Activated T-cell treated with anti-CD3 and anti-CD28 coated beads, Interleukin-2, amount 50 U/mL, for 24 hours (primary cell): ENCODE measurements around the gene NAGLU.

Experiments used
- DNase-seq: peaks from one replicate; pipeline ENCODE4 v3.0.0-alpha.2; 2020
- H3K27ac Mint-ChIP-seq: 2 replicates; pipeline ENCODE4 v1.8.0; 2020; ENCODE audit warnings: mild to moderate bottlenecking, mixed read lengths
- H3K27me3 Mint-ChIP-seq: 2 replicates; pipeline ENCODE4 v1.8.0; 2020; ENCODE audit warnings: mixed read lengths
- H3K36me3 Mint-ChIP-seq: 2 replicates; pipeline ENCODE4 v1.8.0; 2020; ENCODE audit warnings: low read depth, mixed read lengths
- H3K4me1 Mint-ChIP-seq: 2 replicates; pipeline ENCODE4 v1.8.0; 2020; ENCODE audit warnings: low read depth, mixed read lengths
- H3K4me3 Mint-ChIP-seq: 2 replicates; pipeline ENCODE4 v1.8.0; 2020; ENCODE audit warnings: mild to moderate bottlenecking, moderate library complexity, mixed read lengths
- H3K9me3 Mint-ChIP-seq: 2 replicates; pipeline ENCODE4 v1.8.0; 2020; ENCODE audit warnings: mixed read lengths

NAGLU gene

DNA sequence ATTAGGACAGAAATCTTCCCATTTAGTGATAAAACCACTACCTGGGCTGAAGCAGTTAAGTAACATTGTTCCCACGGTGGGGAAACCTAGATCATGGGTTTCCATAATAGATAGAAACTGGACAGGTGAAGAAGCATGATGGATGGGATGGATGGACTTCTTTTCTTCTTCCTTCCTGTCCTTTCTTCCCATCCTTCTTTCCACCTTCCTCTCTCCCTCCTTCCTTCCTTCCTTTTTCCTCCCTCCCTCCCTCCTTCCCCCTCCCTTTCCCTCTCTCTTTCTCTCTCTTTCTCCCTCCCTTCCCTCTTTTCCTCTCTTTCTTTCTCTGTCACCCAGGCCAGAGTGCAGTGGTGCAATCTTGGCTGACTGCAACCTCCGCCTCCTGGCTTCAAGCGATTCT lies 38.4 kb downstream of the NAGLU start:
- Mint-ChIP-seq H3K27ac (peak overlapping the region; percentile 69), H3K4me1 (peaks cover 58% of the 10 kb centered on the region), H3K36me3 (peaks cover 94% of the 10 kb centered on the region), H3K4me3 (peak overlapping the region; percentile 28), H3K9me3 (no peaks in the 10 kb centered on the region), H3K27me3 (no peaks in the 10 kb centered on the region)
- DNase-seq = no peak

DNA sequence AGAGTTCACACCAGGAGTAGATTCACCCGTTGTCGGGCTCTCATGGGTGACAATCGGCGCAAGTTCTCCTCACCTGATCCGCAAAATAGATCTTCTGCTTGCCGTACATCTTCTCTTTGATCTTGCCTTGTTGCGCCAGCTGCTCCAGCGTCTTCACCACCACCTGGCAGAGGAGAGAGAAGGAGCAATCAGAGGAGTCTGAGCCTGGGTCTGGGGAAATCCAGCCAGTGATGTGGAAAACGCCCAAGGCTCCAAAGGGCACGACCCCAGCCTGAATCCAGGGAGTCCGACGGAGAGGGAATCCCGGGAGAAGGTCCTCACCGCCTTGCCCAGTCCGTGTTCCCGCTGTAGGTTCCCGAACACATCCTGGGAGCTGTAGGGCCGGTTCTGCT lies 41.1 kb downstream of the NAGLU start:
- peak overlapping the region; percentile 98 for H3K27ac Mint-ChIP-seq
- no peaks in the 10 kb centered on the region for H3K9me3 Mint-ChIP-seq
- H3K27me3 Mint-ChIP-seq = no peaks in the 10 kb centered on the region
- H3K4me3 Mint-ChIP-seq = peak overlapping the region; percentile 98
- DNase-seq = no peak
- peaks cover 43% of the 10 kb centered on the region for H3K4me1 Mint-ChIP-seq
- peaks cover 92% of the 10 kb centered on the region for H3K36me3 Mint-ChIP-seq

DNA sequence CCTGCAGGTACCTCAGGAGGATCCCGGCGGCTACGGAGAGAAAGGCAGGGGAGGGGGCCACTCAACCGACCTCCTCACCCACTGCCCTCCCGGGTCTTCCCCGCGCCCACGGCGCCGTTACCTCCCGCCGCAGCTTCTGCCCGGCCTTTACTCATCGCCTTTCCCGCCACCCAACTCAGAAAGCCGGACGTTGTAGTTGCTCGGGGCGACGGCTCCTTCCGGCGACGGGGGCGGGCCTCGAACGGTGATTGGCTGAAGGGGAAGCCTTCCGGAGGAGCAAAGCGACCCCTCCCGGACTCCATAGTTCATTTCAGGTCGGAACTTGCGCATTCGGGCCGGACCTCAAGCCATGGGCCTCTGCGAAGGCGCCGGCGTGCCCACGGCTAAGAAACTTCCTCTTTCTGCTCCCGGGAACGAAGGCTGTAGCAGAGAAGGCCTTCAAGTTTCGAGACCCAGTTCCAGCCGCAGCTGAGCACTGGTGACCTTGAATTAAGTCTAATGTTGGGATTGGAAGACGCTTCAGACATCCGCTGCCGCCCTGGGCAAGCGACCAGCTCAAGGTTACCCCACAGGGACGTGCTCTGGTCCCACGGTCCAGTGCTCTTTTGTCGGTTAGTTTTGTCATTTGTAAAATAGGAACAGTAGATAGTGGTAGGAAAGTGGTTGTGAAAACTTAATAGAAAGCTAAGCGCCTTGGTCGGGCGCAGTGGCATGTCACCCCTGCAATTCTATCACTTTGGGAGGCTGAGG lies 41.7 kb downstream of the NAGLU start, which contains the start of gene PSMC3IP:
PSMC3IP (minus strand) TSS at position 198 of the 750 bp plus-strand sequence; CDS start at position 155, 43 bp downstream.
- Mint-ChIP-seq H3K27ac (peak within 1 kb of the TSS; percentile 98), H3K27me3 (no peaks in the 10 kb centered on the region), H3K4me1 (peaks cover 41% of the 10 kb centered on the region), H3K4me3 (peak within 1 kb of the TSS; percentile 98), H3K36me3 (peaks cover 93% of the 10 kb centered on the region), H3K9me3 (no peaks in the 10 kb centered on the region)
- peak; percentile 95 for DNase-seq

DNA sequence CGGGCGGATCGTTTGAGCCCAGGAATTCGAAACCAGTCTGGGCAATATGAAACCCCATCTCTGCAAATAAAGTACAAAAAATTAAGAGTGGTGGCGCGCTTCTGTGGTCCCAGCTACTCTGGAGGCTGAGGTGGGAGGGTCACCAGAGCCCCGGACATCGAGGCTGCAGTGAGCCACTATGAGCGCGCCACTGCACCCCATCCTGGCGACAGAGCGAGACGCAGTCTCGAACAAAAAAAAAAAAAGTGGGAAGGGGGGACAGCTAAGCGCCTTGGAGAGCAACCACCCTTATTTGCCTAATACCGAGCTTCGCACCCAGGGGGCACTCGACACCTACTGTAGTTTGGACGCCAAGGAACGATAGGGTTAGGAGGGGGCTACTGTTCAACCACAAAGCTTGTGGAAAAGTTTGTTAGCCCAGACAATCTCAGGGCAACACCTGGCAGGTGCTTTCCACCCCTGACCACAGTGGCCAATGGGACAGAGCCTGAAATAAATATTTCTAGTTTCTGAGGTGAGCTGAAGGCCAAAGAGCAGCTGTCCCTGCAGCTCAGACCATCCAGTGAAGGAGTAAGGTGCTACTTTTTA lies 42.3 kb downstream of the NAGLU start:
- Mint-ChIP-seq H3K27me3 (no peaks in the 10 kb centered on the region), H3K27ac (peak overlapping the region; percentile 98), H3K4me1 (peaks cover 36% of the 10 kb centered on the region), H3K9me3 (no peaks in the 10 kb centered on the region), H3K4me3 (peak overlapping the region; percentile 98), H3K36me3 (peaks cover 93% of the 10 kb centered on the region)
- peak; percentile 83 for DNase-seq

DNA sequence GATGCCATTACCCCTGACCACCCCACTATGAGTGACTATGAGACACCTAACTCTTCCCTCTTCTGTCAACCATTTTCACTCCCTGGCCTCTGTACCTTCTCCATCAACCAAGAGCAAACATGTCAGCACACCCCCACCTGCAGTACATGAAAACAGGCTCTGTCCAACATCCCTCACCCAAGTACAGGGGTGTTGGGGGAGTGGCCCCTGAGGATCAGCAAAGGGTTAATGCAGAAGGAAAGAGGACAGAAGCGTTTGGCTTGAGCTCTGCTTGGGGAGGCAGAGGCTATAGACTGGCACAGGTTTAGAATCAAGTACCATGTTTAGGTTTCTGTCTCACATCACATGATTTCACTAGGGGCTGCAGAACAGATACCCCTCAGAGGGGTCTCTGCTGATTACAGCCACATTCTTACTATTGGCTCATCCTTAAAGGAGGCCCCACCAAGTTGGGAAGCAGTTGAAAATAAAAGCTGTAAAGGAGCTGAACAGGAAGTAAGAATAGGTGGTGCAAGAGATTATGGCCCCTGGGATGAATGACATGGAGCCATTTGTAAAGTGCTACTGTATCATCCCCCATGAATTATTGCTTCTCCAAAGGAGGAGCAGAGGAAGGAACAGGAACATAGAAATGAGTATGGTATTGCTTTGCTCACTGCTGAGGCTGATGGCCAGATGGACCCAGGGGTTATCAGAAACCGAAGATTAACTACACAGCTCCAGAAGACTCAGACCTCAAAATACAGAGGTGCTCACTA lies 43.9 kb downstream of the NAGLU start:
- H3K4me1 Mint-ChIP-seq = peaks cover 30% of the 10 kb centered on the region
- H3K27ac Mint-ChIP-seq = peak overlapping the region; percentile 69
- DNase-seq = no peak
- H3K9me3 Mint-ChIP-seq = no peaks in the 10 kb centered on the region
- H3K4me3 Mint-ChIP-seq = peak overlapping the region; percentile 98
- no peaks in the 10 kb centered on the region for H3K27me3 Mint-ChIP-seq
- peaks cover 93% of the 10 kb centered on the region for H3K36me3 Mint-ChIP-seq

DNA sequence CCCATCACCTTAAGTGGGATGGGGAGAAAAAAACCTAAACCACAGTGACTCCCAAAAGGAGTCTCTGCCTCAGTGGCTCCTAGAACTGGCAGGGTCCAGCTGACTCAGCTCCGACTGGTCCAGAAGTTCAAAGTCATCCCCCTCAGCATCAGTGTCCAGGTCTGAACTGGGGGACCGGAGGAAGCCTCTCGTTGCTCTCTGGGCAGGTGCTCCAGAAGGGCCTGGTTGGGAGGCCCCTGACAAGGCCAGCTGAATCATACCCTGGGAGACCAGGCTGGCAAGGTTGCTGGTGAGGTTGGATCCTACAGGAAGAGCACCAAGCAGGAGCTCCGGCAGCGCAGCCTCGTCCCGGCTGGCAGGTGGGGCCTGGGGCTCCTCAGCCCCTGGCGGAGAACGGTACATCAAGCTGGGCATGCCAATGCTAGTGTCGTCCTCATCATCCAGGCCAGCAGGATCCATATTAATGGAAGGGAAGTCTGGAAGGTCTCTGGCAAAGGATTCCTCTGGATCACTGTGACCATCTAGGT lies 45.8 kb downstream of the NAGLU start:
- Mint-ChIP-seq H3K9me3 (no peaks in the 10 kb centered on the region), H3K4me3 (no peak overlapping the region), H3K4me1 (peaks cover 16% of the 10 kb centered on the region), H3K36me3 (peaks cover 93% of the 10 kb centered on the region), H3K27me3 (no peaks in the 10 kb centered on the region), H3K27ac (peak overlapping the region; percentile 53)
- DNase-seq = peak; percentile 22

DNA sequence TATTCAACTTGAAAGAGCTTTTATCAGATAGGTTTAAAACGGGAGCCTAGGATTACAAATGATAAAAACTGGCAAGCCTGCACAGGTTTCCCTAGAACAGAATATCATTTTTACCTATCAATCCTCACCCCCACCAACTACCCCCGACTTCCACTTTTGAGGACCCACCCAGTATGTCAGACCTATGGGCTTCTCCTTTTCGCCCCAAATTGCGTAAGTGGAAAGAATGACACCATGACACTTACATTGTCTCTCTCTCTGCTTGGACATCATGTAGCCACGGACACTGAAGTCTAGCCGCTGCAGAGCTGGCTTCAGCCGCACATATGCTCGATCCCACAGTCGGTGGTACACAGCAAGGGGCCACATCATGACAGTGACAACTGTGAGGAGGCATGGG lies 48.8 kb downstream of the NAGLU start:
- Mint-ChIP-seq H3K9me3 (no peaks in the 10 kb centered on the region), H3K4me3 (no peak overlapping the region), H3K4me1 (peaks cover 2% of the 10 kb centered on the region), H3K27ac (peak overlapping the region; percentile 37), H3K36me3 (peaks cover 96% of the 10 kb centered on the region), H3K27me3 (no peaks in the 10 kb centered on the region)
- DNase-seq = no peak

DNA sequence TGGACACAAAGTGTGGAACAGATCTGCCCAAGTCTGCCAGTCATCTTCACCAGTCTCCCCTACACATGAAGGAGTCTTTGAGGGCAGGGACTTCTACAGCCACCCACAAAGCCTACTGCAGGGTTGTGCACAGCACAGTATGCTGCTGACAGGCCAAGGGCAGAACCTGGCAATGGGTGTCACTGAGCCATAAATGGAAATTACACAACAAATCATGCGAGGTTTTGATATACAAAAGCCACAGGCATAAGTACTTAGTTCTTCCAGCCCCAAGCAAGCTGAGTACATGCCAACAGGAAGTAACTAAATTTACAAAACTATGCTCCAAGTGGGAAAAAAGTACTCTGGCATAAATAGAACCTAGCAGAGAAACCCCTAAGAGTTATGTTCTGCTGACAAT lies 49.3 kb downstream of the NAGLU start:
- Mint-ChIP-seq H3K9me3 (no peaks in the 10 kb centered on the region), H3K4me1 (peaks cover 2% of the 10 kb centered on the region), H3K36me3 (peaks cover 96% of the 10 kb centered on the region), H3K27me3 (no peaks in the 10 kb centered on the region), H3K27ac (peak overlapping the region; percentile 37), H3K4me3 (no peak overlapping the region)
- no peak for DNase-seq

DNA sequence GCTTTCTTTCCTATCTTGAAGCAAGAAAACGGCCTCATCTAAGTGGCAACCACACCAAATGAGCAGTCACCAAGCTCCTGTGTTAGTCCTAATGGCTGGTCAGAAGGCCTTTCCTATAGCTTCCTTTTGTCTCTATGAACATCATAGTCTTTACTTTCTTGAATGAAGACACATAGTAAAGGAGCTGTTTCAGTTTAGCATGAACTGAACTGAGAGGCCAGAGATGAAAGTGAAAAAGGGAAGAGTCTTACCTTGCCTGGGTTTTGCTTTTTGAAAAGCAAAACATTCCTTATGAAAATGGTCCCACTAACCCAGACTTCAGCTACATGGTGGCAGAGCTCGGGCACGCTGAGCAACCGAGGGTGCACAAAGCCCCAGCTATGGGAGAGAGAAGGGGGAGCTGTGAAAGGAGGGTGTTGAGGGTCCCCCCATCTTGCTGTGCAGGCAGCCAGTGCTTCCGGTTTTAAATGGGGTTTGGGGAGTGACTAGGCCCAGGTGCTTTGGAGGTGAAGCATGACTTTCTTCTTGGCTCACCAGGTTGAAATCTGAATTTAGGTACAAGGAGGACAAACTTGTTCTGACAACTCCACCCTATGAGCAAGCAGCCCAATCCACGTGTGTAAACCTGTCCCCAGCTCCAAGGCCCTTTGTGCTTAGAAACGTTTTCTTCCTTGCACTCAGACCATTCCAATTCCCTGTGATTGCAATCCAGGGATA lies 50.6 kb downstream of the NAGLU start:
- no peak for DNase-seq
- Mint-ChIP-seq H3K4me3 (no peak overlapping the region), H3K27ac (peak overlapping the region; percentile 79), H3K4me1 (peaks cover 3% of the 10 kb centered on the region), H3K36me3 (peaks cover 98% of the 10 kb centered on the region), H3K9me3 (no peaks in the 10 kb centered on the region), H3K27me3 (no peaks in the 10 kb centered on the region)

DNA sequence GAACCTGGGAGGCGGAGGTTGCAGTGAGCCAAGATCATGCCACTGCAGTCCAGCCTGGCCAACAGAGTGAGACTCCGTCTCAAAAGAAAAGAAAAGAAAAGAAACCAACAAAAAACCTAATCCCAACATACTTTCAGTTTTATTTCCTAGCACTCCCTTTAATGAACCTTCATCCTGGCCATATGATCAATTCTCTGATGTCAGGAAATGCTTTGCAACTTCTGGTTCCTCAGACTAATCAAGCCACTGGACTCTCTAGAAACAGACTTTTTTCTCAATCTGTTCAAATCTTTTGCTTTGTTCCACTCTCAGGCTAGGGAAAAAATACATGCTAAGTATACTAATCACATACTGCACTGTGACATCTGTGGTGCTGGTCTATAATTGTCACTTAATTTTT lies 54.8 kb downstream of the NAGLU start:
- peaks cover 71% of the 10 kb centered on the region for H3K36me3 Mint-ChIP-seq
- H3K4me3 Mint-ChIP-seq = no peak overlapping the region
- no peak for DNase-seq
- peak overlapping the region; percentile 47 for H3K27ac Mint-ChIP-seq
- no peaks in the 10 kb centered on the region for H3K9me3 Mint-ChIP-seq
- peaks cover 6% of the 10 kb centered on the region for H3K4me1 Mint-ChIP-seq
- no peaks in the 10 kb centered on the region for H3K27me3 Mint-ChIP-seq

DNA sequence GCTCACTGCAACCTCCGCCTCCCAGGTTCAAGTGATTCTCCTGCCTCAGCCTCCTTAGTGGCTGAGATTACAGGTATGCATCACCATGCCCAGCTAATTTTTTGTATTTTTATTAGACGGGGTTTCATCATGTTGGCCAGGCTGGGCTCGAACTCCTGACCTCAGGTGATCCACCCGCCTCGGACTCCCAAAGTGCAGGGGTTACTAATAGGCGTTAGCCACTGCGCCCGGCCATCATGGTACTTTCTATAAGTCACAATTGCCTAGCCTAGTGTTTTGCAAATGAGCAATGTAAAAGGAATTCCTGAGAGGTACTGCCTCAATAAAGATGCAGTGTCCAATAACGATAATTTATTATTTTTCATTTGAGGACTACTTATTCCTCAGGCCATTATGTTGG lies 55.4 kb downstream of the NAGLU start:
- Mint-ChIP-seq H3K4me1 (peaks cover 8% of the 10 kb centered on the region), H3K36me3 (peaks cover 68% of the 10 kb centered on the region), H3K27ac (peak overlapping the region; percentile 2), H3K4me3 (no peak overlapping the region), H3K27me3 (no peaks in the 10 kb centered on the region), H3K9me3 (no peaks in the 10 kb centered on the region)
- peak; percentile 11 for DNase-seq
